Left lung (tissue), 10 donors: ENCODE data around the gene DCAF5. TPM values are rescaled to one million over a fixed set of nuclear protein-coding genes. Genes with fewer than 3 reads are reported as not detected.

ENCODE experiments used
- ATAC-seq: fragments of 200-7000 bp; cut with Tn5 transposase; one replicate; pipeline ENCODE4 v1.9.1; 2020; ENCODE audit warnings: moderate library complexity
- DNase-seq, 4 donors: peaks; one replicate each; pipeline ENCODE4 v3.0.0-alpha.2; 2013 to 2020
- H3K27ac ChIP-seq, 2 donors: fragments of 200-600 bp; sonication (generic) in 1 of 2; one replicate each; pipeline versions ENCODE4 v1.5.0 to v1.8.0; 2020 to 2021
- H3K27me3 ChIP-seq, 2 donors: fragments of 200-600 bp; sonication (generic) in 1 of 2; one replicate each; pipeline versions ENCODE4 v1.5.0 to v1.8.0; 2020 to 2021
- H3K36me3 ChIP-seq, 2 donors: fragments of 200-600 bp; sonication (generic) in 1 of 2; one replicate each; pipeline versions ENCODE4 v1.5.0 to v1.8.0; 2020 to 2021
- H3K4me1 ChIP-seq, 2 donors: fragments of 200-600 bp; one replicate each; pipeline ENCODE4 v1.8.0; 2021
- H3K4me3 ChIP-seq, 2 donors: fragments of 200-600 bp; sonication (generic) in 1 of 2; one replicate each; pipeline versions ENCODE4 v1.5.0 to v1.8.0; 2020 to 2021; ENCODE audit warnings: mild to moderate bottlenecking in 1 of 2
- H3K9me3 ChIP-seq, 2 donors: fragments of 200-600 bp; sonication (generic) in 1 of 2; one replicate each; pipeline versions ENCODE4 v1.5.0 to v1.8.0; 2020 to 2021
- CTCF ChIP-seq, 2 donors: fragments of 200-600 bp; sonication (generic) in 1 of 2; IDR thresholded peaks; one replicate each; pipeline versions ENCODE4 v1.5.0 to v1.8.0; 2021; ENCODE audit warnings: antibody characterized with exemption in 2 of 2
- intact Hi-C, 2 donors: fragments of 100-400 bp; cut with DNase I; formaldehyde crosslinking; loops; one replicate each; pipeline versions ENCODE4 v1.11.2 to v1.14.2; 2022
- polyA plus RNA-seq, 6 donors: library from polyadenylated mRNA; unstranded; fragments of 120-200 nt; gene quantifications; one replicate each; pipeline ENCODE4 v1.2.1, GENCODE V29; 2013; ENCODE audit not compliant: insufficient read length in 6 of 6
- total RNA-seq, 2 donors: library from RNA; stranded (reverse); fragmentation: NEBNext Ultra II Directional; extraction: Animal tissue kit (Norgen Biotek cat#: 25700); gene quantifications; one replicate each; pipeline ENCODE4 v1.2.1, GENCODE V29; 2021
- donor health status: DM: no; HTN: yes; CAD: no.
- donor health status: DM: no; HTN: no; CAD: no.

DCAF5 gene
- total and polyA plus RNA-seq, 8 donors: 45.9 to 66.9 (median 58.4) TPM

- DNase-seq (peak in 1 of 4 donors; percentile 55), ATAC-seq (peak; percentile 33)
- peaks cover 9 to 29% of the 10 kb centered on the region in 2 donors for H3K4me1 ChIP-seq
- H3K27me3 ChIP-seq: no peaks in the 10 kb centered on the region
- no peak overlapping the region for H3K27ac ChIP-seq
- TF ChIP-seq CTCF (IDR thresholded peaks at IDR 0.05): no peak
- no peak overlapping the region for H3K4me3 ChIP-seq
- H3K36me3 ChIP-seq: no peaks in the 10 kb centered on the region
- intact Hi-C loops: no loop called here
- H3K9me3 ChIP-seq: no peaks in the 10 kb centered on the region
Observed at GRCh38 chr14:69154779-69155178, 1.9 kb upstream of the DCAF5 start.

GRCh38 chr14:69153873-69154270 is 953 bp upstream of the DCAF5 start:
- TF ChIP-seq CTCF (IDR thresholded peaks at IDR 0.05): no peak
- peak in 3 of 4 donors; percentile 34 to 50 (median 44) for DNase-seq
- Histone ChIP-seq H3K4me3 (peak overlapping the region; percentile 78 to 96), H3K4me1 (peaks cover 9 to 38% of the 10 kb centered on the region in 2 donors), H3K27me3 (no peaks in the 10 kb centered on the region), H3K9me3 (no peaks in the 10 kb centered on the region), H3K36me3 (peaks cover 0 to 2% of the 10 kb centered on the region in 2 donors), H3K27ac (peak overlapping the region; percentile 93 to 96)
- ATAC-seq: peak; percentile 18
- intact Hi-C loops: no loop called here

- Histone ChIP-seq H3K27ac (peak overlapping the region; percentile 93 to 96), H3K4me3 (peak overlapping the region; percentile 78 to 96), H3K36me3 (peaks cover 0 to 8% of the 10 kb centered on the region in 2 donors), H3K27me3 (no peaks in the 10 kb centered on the region), H3K4me1 (peaks cover 9 to 41% of the 10 kb centered on the region in 2 donors), H3K9me3 (no peaks in the 10 kb centered on the region)
- ATAC-seq (peak; percentile 89), DNase-seq (peak; percentile 87 to 99 (median 96))
- TF ChIP-seq CTCF (IDR thresholded peaks at IDR 0.05): no peak
- intact Hi-C loops: no loop called here
Observed at GRCh38 chr14:69153152-69153872, 393 bp upstream of the DCAF5 start.

- peak overlapping the region; percentile 93 to 96 for H3K27ac ChIP-seq
- TF ChIP-seq CTCF (IDR thresholded peaks at IDR 0.05): no peak
- peak overlapping the region; percentile 78 to 96 for H3K4me3 ChIP-seq
- intact Hi-C loops: no loop called here
- peaks cover 0 to 12% of the 10 kb centered on the region in 2 donors for H3K36me3 ChIP-seq
- no peaks in the 10 kb centered on the region for H3K27me3 ChIP-seq
- H3K4me1 ChIP-seq: peaks cover 9 to 41% of the 10 kb centered on the region in 2 donors
- peak in 3 of 4 donors; percentile 50 to 81 (median 58) for DNase-seq
- no peaks in the 10 kb centered on the region for H3K9me3 ChIP-seq
- peak; percentile 35 for ATAC-seq
Observed at GRCh38 chr14:69152181-69152901, 578 bp downstream of the DCAF5 start.
